Stimulated activated CD8-positive, alpha-beta memory T cell treated with anti-CD3 and anti-CD28 coated beads, Interleukin-12 subunit alpha, Interleukin-12 subunit beta, amount 100 ng/mL, for 24 hours (primary cell): Measurements from ENCODE around the gene FRYL.

Experiments
- DNase-seq: peaks from one replicate; pipeline ENCODE4 v3.0.0-alpha.2; 2020; ENCODE audit errors: extremely low read depth

Gene FRYL

DNA sequence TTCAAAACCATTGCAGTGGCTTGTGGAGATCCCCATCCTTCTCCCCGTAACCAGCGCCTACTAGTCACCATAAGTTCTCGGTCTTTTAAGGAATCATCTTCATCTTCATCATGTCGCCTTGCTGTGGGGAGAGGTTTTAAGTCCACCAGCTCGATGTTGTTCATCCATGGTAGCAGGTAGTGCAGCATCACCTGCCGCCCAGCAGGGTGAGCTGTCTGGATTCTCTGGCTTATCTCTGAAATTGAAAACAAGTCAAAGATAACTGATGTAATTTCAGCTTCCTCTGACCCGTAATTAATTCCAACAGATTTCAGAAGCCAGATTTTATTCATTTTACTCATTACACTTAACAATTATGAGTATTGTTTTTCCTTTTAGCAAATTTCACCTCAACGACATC lies 222.6 kb downstream of the FRYL start:
- DNase-seq, result no peak

- no peak for DNase-seq
Observed at GRCh38 chr4:48556268-48556667, 223.8 kb downstream of the FRYL start.

DNA sequence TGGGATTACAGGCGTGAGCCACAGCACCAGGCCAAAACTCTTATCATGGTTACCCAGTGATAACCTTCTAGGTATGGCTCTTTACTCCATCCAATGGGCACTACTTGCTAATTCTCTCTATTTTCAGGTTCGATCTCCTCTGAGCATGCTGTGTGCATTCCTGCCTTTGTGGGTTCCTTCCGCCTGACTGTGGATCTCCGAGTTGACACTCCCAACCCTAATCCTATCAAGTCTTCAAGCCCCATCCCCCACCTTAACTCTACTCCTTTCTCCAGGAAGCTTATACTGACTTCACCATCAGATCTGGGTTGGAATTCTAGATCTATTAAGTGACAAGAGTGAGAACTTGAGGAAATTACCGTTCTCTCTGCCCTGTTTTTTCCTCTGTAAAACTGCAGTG lies 225.5 kb downstream of the FRYL start:
- no peak for DNase-seq

DNA sequence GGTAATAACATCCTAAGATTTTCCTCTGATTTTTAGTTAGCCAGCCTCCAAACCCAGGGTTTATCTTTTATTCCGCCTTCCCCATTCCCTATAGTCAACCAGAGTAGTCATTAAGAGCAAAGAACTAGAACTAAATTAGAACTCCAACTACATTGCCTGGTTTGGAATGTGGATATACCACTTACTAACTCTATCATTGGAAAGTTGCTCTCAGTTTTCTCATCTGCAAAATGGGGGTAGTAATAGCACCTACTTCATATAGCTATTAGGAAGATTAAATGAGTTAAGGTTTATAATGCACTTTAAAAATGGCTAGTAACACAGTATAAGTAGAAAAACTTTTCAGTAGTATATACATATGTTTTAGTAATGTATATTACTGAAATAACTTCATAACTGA lies 226.4 kb downstream of the FRYL start:
- DNase-seq, result no peak

GRCh38 chr4:48546336-48546735 lies 233.7 kb downstream of the FRYL start:
- DNase-seq, result no peak

DNA sequence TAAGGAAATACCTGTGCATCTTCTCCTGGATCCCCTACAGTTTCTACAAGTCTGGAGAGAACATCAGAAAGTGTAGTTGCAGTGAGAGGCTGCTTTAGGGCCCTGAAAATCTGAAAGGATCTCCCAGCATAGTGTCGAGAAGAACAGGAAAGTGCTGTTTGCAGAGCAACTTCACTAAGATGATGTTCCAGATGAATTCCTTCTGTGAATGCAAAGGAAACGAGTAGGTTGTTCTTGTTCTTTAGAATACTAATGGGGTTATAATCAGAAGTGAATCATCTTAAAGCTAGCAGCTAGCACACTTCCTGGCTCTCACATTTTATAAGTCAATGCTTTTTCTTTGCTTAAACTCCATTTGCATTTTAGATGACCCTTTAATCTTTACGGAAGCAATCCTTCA lies 236.3 kb downstream of the FRYL start:
- no peak for DNase-seq

GRCh38 chr4:48542888-48543287 lies 237.2 kb downstream of the FRYL start:
- DNase-seq, result no peak

DNA sequence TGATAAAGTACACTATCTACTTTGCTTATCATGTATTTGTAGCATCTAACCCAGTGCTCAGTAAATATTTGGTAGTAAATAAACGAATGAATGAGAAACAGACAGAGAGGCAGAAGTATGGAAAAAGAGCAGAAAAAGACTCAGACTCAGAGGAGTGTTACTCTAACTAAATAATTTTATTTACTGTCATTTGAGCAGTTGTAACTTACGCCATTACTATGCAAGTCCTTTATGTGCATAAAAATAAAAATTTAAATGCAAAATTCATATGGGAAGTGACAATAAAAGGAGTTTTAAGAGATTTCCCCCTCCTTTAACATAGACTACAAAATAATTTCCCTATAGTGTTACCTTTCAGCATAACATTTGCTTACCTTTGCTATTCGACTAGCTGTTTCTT lies 240.5 kb downstream of the FRYL start:
- DNase-seq, result no peak

GRCh38 chr4:48538358-48538757 lies 241.7 kb downstream of the FRYL start:
- DNase-seq, result no peak

DNA sequence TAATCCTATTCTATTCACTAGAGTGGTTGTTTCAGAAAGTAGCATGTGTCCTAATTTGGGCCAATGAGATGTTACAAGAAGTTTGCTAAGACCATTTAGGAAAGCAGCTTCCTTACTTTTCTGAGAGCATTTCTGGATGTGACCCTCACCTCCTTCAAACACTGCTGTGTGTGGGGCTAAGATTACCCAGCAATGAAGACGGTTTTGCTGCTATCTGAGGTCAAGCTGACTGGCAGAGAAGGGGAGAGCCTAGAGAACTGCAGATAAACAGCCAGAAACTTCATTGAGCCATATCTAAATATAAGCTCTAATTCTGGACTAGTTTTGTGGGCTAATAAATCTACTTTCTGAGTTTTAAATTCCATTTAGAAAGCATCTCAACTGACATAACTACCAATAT lies 253.7 kb downstream of the FRYL start:
- DNase-seq, result no peak

- no peak for DNase-seq
Observed at GRCh38 chr4:48518143-48518542, 261.9 kb downstream of the FRYL start.

GRCh38 chr4:48509543-48509942 lies 270.5 kb downstream of the FRYL start:
- DNase-seq, result no peak

DNA sequence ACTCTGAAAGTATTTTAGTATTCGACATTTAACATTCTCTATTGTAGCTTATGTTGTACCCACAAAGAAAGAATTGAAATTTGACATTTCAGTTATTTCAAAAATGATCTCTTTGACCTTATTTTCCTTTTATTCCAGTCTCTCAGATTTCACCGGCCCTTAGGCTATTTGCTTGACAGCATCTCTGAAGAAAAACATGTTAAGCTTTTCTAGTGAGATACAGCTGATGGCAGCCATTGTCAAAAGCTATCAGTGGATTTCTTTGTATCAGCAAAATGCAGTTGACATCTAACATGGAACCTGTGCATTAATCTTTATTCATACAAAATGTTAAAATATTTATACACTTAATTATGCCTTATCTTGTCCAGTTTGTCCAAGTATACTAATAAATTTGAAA lies 273.4 kb downstream of the FRYL start:
- no peak for DNase-seq

DNA sequence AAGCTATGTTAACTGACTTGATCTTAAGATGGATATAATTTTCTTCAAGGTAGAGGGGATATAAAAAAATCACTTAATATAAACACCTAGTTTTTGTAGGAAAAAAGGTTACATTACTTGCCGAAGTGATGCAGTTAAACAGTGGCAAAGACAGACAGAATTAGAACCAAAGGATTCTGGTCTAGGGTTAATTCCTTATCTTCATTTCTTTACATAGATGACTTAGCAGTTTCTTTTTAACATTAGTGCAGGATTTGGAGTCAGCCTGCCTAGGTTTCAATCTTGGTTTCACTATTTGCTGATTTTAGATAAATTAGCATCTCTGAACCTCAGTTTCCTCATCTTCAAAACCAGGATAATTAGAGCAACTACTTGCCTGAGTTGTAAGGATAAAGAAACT lies 275.7 kb downstream of the FRYL start:
- DNase-seq, result no peak

DNA sequence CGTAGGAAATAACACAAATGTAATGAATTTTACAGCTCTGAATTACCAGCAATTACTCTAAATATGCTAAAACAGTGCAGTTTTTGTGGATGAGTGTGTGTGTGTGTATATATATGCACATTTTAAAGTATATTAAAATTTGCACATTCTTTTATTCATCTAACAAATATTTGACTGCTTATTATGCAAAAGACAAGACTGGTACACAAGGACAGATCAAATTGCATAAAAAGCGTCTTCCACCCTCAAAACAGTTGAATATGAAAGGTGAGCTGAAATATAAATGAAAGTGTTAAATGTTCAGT lies 276.1 kb downstream of the FRYL start:
- DNase-seq, result no peak

DNA sequence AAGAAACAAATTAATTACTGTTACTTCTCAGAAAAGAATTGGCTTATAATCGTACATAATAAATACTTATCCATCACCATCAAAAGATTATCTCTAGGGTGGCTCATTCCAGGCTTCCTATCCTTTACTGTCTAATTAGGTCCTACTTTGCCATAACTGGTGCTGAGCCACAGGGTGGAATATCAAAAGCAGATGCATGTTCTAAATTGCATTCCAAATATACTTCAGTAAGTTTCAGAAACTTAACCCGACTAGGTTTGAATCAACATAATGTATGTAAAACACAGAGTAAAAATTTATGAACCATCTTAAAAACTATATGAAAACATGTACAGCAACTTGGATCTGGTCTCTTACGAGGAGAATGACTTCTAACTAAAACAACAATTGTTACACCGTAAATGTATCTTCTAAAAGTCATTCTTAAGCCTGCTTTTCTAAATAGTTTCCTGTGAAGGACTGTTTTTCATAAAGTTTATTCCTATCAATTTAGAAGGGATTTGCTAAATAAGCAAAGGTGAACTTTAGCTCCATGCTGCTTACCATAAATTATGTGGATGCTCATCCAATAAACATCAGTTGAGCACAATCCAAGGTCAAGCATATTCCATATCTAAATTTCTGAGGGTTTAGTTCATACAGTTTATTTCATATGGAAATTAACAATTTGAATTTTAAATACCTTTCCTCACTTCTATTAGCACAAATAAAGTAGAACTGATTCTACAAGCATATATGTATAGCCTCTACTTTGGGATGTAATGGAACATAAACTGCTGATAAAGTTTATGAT lies 276.6 kb downstream of the FRYL start:
- no peak for DNase-seq

- DNase-seq, result no peak
Observed at GRCh38 chr4:48499551-48500066, 280.5 kb downstream of the FRYL start.

DNA sequence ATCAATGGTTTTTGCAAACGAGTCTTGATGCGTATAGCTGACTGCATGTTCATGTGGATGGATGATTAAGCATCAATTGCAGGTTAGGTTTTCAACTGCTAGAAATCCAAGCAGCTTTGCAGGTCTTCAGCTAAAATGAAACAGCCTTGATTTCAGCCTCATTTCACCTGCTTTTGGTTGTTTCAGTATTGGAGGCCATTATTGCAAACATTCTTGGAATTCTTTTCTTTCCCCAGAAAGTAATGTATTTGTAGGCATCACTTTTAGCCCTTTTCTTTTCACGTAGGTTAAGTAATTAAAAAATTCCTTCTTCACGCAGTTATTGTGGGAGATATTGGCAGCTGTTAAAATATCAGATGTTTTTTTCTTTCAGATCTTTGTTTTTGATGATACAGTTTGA lies 281.2 kb downstream of the FRYL start:
- no peak for DNase-seq

DNA sequence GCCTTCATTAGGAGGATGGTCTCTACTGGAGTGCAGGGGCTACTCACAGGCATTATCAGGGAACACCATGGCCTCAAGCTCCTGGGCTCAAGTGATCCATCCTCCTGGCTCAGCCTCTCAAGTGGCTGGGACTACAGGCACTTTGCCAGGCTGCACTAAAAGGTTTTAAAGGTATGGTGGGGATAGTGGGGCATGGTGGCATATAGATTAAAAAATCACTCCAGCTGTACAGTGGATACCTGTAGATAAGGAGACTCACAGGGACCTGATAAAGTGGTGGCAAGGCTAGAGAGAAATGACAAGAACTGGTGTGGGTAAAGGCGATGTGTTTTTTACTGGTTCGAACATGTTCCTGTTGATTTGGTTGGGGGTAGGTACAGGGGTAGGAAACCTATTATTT lies 284.1 kb downstream of the FRYL start:
- DNase-seq, result no peak

DNA sequence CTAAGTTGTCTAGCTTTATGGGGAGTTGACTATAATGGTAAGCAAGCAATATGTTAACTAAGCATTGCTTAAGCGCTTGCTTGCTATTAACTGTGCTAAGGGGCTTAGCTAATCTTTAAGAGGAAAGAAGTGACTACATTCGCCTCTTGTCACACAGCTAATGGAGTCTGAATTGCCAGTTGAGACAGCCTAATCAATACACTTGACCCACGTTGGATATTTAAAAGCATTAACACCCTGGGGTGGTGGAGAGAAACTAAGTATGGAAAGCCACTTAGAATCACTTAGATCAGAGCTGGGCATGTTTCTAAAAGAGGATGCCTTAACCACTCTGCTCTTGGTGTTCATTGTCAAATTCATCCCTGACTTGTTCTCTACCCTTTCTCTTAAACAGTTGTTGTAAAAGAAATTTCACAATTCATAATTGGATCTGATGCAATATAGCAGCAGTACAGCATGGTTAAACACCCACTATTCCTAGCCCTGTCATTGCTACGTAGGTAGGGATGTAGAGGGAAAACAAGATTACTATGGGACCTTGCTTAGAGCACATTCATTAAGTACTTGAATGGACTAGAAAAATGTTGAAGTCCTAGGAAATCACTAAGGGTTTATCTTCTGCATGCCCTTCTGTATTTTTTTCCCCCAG lies 286.5 kb downstream of the FRYL start:
- no peak for DNase-seq

DNA sequence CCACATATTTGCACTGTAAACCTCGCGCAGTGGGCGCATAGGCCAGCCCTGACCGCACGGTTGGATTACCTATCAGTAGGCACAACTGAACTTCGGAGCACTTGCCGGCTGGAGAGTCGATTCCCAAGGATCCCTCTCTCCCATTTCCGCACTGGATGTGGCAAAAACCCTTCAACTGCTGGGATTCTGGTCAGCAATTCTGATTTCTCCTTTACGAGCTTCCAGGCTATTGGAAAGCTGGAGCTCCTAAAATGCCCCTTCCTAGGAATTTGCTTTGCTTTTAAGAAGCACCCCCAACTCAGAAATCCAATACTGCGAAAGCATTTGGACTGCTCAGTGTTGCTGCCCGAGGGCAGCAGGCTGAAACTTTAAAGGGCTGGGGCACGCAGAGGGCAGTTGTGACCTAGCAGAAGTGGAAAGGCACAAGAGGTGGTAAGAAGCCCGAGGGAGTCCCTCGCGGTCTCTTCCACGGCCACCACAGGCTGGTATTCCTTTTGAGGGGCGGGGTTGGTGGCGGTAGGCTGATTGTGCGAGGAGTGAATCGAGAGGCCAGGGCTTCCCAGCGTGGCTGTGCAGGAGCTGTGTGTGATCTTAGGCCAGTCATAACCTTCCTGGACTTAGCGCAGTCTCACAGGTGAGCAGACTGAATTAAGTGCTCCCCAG lies 288.4 kb downstream of the FRYL start:
- no peak for DNase-seq

GRCh38 chr4:48490680-48491513 lies 289.2 kb downstream of the FRYL start:
- no peak for DNase-seq
